ENCODE data around the gene JOSD1.

The JOSD1 gene

DNA sequence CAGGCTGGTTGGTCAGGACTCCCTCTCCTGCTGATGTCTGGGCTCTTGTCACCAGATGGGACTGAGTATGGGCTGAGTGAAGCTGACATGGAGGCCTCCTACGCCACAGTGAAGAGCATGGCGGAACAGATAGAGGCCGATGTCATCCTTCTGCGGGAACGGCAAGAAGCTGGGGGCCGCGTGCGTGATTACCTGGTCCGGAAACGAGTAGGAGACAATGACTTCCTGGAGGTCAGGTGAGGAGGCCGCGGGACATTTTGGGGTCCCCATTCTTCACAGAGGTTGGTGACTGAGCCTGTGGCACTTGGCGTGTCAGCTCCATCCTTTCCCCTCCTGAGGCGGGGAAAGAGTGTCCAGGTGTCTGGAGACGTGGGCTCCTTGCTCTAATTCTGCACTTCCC is 15.1 kb upstream of the JOSD1 start:
- in situ Hi-C loops (cut with MboI; ENCODE audit: low sequenced_read_pairs) = no loop called here

DNA sequence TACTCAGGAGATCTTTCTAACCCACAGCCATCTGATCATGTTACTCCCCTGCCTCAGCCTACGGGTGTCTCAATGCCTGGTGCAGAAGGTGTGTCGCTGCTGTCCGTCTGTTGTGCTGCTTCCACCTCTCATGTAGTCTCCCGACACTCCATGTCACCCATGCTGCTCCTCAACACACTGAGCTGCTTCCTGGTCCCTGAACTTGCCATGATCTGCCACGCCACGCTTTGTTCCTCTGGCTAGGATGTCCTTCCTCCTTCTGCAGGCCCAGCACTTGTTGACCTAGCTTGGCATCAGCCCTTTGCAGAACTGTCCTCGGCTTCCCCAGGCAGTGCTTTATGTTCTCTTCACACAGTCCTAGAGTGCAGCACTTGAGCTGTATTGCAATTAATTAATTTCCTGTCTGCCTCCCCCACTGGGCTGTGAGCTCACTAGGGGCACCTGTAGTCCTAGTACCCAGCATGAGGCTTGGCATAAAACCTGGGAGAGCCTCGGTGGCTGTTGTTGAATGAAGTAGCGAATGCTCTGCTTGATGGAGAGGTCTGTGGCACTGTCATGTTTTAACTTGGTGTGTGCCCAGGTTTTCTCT is 14.5 kb upstream of the JOSD1 start:
- in situ Hi-C loops (cut with MboI; ENCODE audit: low sequenced_read_pairs) = no loop called here

GRCh38 chr22:38713921-38714320 is 13.2 kb upstream of the JOSD1 start:
- in situ Hi-C loops (cut with MboI; ENCODE audit: low sequenced_read_pairs) = no loop called here

GRCh38 chr22:38712486-38713207 is 11.9 kb upstream of the JOSD1 start:
- in situ Hi-C loops (cut with MboI; ENCODE audit: low sequenced_read_pairs) = no loop called here

GRCh38 chr22:38710866-38711265 is 10.1 kb upstream of the JOSD1 start:
- in situ Hi-C loops (cut with MboI; ENCODE audit: low sequenced_read_pairs) = no loop called here

- in situ Hi-C loops (cut with MboI; ENCODE audit: low sequenced_read_pairs) = no loop called here
These were observed 9.6 kb upstream of the JOSD1 start for GRCh38 chr22:38710351-38710750.

- in situ Hi-C loops (cut with MboI; ENCODE audit: low sequenced_read_pairs) = no loop called here
These were observed 8.6 kb upstream of the JOSD1 start for GRCh38 chr22:38709306-38709705.

DNA sequence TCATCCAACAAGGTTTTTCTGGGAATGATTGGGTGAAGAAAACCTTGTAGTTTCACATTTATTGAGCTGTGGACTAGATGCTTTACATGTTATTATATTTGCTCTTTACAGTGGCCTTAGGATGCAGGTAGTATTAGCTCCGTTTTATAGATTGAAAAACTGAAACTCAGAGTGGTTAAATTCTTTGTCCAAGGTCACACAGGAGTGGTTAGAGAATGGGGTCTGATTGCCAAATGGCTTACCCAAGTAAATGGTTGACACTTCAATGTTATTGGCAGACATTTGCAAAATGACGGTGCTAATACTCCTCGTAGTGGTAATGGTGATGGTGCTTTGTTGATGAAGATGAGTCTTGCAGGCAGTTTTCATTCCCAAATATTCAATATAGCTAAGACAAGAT is 7.2 kb upstream of the JOSD1 start:
- in situ Hi-C loops (cut with MboI; ENCODE audit: low sequenced_read_pairs) = no loop called here

DNA sequence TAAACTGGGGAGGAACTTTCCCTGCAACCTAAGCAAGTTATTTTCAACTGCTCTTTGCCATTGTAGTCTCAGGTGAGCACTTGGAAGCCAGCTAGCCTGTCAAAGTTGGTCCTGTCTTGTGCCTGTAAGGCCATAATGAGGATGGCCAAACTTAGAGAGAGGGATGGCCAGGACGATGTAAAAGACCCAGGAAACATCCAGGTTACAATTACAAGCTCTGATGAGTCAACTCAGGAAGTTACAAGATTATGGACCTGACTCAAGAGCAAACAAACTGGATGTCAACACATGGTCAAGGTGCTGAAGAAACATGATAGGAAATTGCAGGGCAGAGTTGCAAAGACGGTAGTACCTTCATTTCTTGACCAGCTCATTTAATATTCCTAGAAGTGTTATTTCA is 6.6 kb upstream of the JOSD1 start:
- in situ Hi-C loops (cut with MboI; ENCODE audit: low sequenced_read_pairs) = no loop called here

GRCh38 chr22:38706901-38707195 is 6.1 kb upstream of the JOSD1 start:
- in situ Hi-C loops (cut with MboI; ENCODE audit: low sequenced_read_pairs) = no loop called here

DNA sequence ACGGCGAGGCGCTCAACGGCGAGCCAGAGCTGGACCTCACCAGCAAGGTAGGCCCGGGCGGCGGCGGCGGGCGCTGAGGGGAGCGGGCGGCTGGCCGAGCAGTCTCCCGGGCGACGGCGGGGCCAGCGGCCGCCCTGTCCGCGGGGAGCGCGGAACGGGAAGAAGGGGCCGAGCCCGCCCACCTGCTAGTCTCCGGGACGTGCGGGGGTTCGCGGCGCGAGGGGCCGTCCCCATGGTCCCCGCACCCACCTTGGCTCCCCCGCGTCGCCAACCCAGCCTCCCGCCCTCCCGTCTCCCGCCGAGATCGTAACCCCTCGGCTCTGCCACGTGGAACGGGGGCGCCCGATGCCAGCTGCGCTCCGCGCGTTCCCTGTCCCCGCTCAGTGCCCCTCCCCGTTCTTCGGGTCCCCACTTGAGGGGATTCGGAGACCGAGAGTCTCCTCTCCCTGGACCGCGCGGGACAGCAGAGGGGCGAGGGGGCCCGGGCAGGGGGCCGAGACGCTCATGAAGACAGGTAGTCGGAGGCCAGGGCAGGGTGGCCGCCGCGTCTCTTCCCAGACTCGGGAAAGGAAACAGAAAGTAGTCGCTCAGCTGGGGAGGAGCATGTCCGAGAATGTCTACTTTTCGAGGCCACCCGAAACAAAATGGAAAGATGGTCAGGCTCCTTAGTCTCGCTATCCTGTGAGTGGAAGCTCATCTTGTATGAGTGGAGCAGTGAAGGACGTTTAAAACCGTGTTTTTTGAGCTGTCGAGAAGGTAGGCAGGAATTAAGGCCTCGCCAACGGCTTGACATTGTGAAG is 5.6 kb upstream of the JOSD1 start:
- in situ Hi-C loops (cut with MboI; ENCODE audit: low sequenced_read_pairs) = no loop called here

DNA sequence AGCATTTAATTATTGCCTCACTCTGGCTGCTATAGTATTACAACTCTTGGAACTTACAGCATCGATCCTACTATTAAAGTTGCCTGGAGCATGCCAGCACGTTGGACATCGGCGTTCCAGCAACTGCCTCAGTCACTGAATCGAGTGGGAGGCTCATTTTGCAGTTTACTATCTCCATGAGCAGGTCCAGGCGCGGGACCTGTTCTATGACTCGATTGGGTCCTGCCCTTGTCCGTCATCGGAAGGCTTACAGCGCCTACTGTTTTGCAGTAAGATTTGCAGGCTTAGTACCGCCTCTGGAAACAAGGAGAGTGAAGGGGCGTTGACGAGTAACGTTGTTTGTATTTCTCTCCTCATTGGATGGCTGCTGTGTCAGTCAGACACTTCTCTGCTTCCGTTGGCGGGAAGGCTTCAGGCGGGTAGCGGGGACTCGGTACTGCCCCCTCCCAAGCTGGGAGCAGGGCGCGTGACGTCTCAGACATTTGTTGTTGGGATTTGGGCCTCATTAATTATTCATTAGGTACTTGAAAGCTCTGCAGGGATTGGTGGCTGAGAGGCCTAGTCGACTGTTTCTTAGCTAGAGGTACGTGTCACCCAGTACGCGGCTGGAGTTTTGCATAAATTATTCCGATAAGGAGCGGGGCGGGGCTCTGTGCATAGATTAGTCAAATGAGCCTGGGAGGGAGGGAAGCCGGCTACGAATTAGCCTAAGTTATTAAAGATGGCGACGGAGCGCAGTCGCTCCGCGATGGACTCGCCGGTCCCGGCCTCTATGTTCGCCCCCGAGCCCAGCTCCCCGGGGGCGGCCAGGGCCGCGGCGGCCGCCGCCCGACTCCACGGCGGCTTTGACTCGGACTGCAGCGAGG is 4.7 kb upstream of the JOSD1 start, which contains the start of gene GTPBP1:
Gene GTPBP1, plus strand, starts transcription at position 710 of the 866 bp plus-strand sequence. Its CDS starts 12 bp downstream, at position 722.
- in situ Hi-C loops (cut with MboI; ENCODE audit: low sequenced_read_pairs) = no loop called here

- in situ Hi-C loops (cut with MboI; ENCODE audit: low sequenced_read_pairs) = no loop called here
These were observed 4.0 kb upstream of the JOSD1 start for GRCh38 chr22:38704654-38705234.

DNA sequence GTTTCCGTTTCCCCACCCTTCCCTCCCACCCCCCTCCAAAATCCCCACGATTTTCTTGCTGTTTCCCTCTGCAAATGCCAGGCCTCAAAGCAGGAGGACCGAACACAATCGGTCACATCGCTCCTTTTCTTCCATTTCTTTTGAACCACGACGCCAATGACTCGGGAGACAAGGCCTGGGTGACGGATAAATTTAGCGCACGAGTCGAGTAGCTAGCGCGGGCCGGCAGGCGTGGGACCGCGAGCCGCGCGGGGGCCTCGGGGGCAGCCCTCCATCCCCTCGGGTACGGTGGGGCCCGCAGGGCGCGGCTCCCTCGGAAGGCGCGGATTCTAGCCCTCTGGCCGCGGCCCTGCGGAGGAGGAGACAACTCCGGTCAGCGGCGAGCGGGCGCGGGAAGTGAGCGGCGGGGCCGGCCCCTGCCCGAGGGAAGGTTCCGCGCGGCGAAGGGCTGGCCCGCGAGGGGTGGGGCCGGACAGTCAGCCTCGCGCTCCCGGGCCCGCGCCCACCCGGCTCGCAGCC is 414 bp downstream of the JOSD1 start:
- in situ Hi-C loops (cut with MboI; ENCODE audit: low sequenced_read_pairs) = no loop called here

GRCh38 chr22:38699784-38700183 is 959 bp downstream of the JOSD1 start:
- in situ Hi-C loops (cut with MboI; ENCODE audit: low sequenced_read_pairs) = no loop called here

DNA sequence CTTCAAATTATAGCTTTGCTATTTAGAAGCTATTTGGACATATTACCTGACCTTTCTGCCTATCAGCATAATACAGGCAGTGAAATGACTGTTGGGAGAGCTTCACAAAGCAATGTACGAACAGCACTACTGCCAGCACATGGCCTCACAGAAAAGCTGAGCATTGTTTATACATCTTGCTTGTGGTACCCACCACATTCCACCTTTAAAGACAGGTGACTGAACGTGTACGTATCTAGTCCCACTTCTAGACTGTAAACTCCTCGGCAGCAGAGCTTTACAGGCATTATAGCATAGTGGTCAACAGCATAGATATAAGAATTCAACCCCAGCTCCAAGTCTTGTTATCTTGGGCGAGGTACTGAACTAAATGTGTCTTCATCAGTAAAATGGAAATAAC is 1.6 kb downstream of the JOSD1 start:
- in situ Hi-C loops (cut with MboI; ENCODE audit: low sequenced_read_pairs) = no loop called here

DNA sequence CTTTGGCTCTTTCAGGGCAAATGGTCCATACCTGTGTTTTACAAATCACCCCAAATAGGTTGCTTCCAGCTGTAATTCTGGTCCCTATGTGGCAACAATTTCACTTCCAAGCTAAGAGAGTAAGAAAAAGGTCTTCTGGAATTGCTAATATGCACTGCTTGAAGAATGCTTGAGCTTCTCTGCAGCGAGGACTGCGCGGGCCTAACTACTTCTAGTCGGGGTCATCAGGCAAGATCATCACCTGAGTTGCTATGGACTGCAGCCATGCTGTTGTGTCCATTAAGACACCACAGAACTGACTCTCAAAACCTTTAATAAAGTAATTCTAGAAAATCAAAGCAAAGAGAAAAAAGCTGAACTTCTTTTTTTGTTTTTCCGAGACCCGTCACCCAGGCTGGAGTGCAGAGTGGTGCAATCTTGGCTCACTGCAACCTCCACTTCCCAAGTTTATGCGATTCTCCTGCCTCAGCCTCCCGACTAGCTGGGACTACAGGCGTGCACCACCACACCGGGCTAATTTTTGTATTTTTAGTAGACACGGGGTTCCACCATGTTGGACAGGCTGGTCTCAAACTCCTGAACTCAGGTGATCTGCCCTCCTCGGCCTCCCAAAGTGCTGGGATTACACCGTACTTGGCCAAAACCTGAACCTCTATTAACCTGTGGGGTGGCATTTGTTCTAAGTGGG is 2.2 kb downstream of the JOSD1 start:
- in situ Hi-C loops (cut with MboI; ENCODE audit: low sequenced_read_pairs) = no loop called here

- in situ Hi-C loops (cut with MboI; ENCODE audit: low sequenced_read_pairs) = no loop called here
These were observed 3.2 kb downstream of the JOSD1 start for GRCh38 chr22:38697425-38698089.

- in situ Hi-C loops (cut with MboI; ENCODE audit: low sequenced_read_pairs) = no loop called here
These were observed 3.9 kb downstream of the JOSD1 start for GRCh38 chr22:38696606-38697424.

Measured in HL-60/S4 (cell line).